Lower leg skin (tissue), 4 donors: ENCODE measurements around the gene COL4A3. TPM values are rescaled to one million over a fixed set of nuclear protein-coding genes. Genes with fewer than 3 reads are reported as not detected.

ENCODE experiments used
- DNase-seq, 2 donors: peaks; one replicate each; pipeline ENCODE4 v3.0.0-alpha.2; 2019; ENCODE audit warnings: low spot score in 2 of 2
- H3K4me3 ChIP-seq: fragments of 200-600 bp; sonication (generic); 2 replicates; pipeline ENCODE4 v1.5.1; 2017; ENCODE audit warnings: mild to moderate bottlenecking, low read depth; ENCODE audit not compliant: poor library complexity, severe bottlenecking
- CTCF ChIP-seq, 3 donors: fragments of 450-650 bp; IDR thresholded peaks; one replicate each; pipeline ENCODE4 v1.5.1; 2016; ENCODE audit warnings: antibody characterized with exemption in 3 of 3, mild to moderate bottlenecking in 3 of 3, moderate library complexity in 2 of 3
- POLR2A ChIP-seq, 2 donors: fragments of 450-650 bp; IDR thresholded peaks; one replicate each; pipeline ENCODE4 v1.6.1; 2016 to 2017; ENCODE audit warnings: antibody characterized with exemption in 2 of 2, mild to moderate bottlenecking in 1 of 2, moderate library complexity in 1 of 2
- WGBS, 2 donors: methylation state at CpG; one replicate each; pipeline ENCODE4 v1.1.5; 2018; 5-methylcytosine and 5-hydroxymethylcytosine counted together
- intact Hi-C: fragments of 100-400 bp; cut with DNase I; formaldehyde crosslinking; loops from one replicate; pipeline ENCODE4 v1.15.0; 2023; ENCODE audit warnings: low total_unique reads
- total RNA-seq, 4 donors: library from RNA; depleted of rRNA; stranded (reverse); fragments of >200 nt; gene quantifications; one replicate each; pipeline ENCODE4 v1.1.0, GENCODE V29; 2016

Gene COL4A3
- total RNA-seq, 4 donors from 2014 or later = 0.08 to 0.56 (median 0.24) TPM

- TF ChIP-seq CTCF (IDR thresholded peaks at IDR 0.05) = no peak
- TF ChIP-seq POLR2A (IDR thresholded peaks at IDR 0.05) = no peak
- 50 to 57% methylated on average over 2 of the region's 2 CpGs for WGBS, 2 donors
- DNase-seq = no peak
- no peak overlapping the region for H3K4me3 ChIP-seq
- intact Hi-C loops = no loop called here
Measured at GRCh38 chr2:227201771-227202170, 37.3 kb downstream of the COL4A3 start.

- 96 to 97% methylated on average over 4 of the region's 4 CpGs for WGBS, 2 donors
- DNase-seq = no peak
- intact Hi-C loops = no loop called here
- no peak overlapping the region for H3K4me3 ChIP-seq
- no peak for TF ChIP-seq POLR2A (IDR thresholded peaks at IDR 0.05)
- TF ChIP-seq CTCF (IDR thresholded peaks at IDR 0.05) = no peak
Measured at GRCh38 chr2:227204452-227204851, 40.0 kb downstream of the COL4A3 start.

- TF ChIP-seq CTCF (IDR thresholded peaks at IDR 0.05) (no peak), POLR2A (IDR thresholded peaks at IDR 0.05) (no peak)
- intact Hi-C loops = no loop called here
- no peak overlapping the region for H3K4me3 ChIP-seq
- DNase-seq = no peak
- 64 to 65% methylated on average over 4 of the region's 4 CpGs for WGBS, 2 donors
Measured at GRCh38 chr2:227205701-227206100, 41.3 kb downstream of the COL4A3 start.

GRCh38 chr2:227206406-227206805 is 42.0 kb downstream of the COL4A3 start:
- TF ChIP-seq POLR2A (IDR thresholded peaks at IDR 0.05) = no peak
- TF ChIP-seq CTCF (IDR thresholded peaks at IDR 0.05) = no peak
- no peak overlapping the region for H3K4me3 ChIP-seq
- intact Hi-C loops = no loop called here
- 85 to 95% methylated on average over 9 of the region's 9 CpGs for WGBS, 2 donors
- no peak for DNase-seq

GRCh38 chr2:227207573-227207972 is 43.1 kb downstream of the COL4A3 start:
- TF ChIP-seq POLR2A (IDR thresholded peaks at IDR 0.05) = no peak
- TF ChIP-seq CTCF (IDR thresholded peaks at IDR 0.05) = no peak
- no peak for DNase-seq
- WGBS, 2 donors = 71 to 84% methylated on average over 2 of the region's 2 CpGs
- no peak overlapping the region for H3K4me3 ChIP-seq
- intact Hi-C loops = no loop called here

- TF ChIP-seq POLR2A (IDR thresholded peaks at IDR 0.05) (no peak), CTCF (IDR thresholded peaks at IDR 0.05) (no peak)
- intact Hi-C loops = no loop called here
- WGBS, 2 donors = 78 to 82% methylated on average over 3 of the region's 3 CpGs
- DNase-seq = no peak
- H3K4me3 ChIP-seq = no peak overlapping the region
Measured at GRCh38 chr2:227214622-227215041, 50.2 kb downstream of the COL4A3 start.
